Measurements from ENCODE around the gene CLMN. TPM values are rescaled to one million over a fixed set of nuclear protein-coding genes. Genes with fewer than 3 reads are reported as not detected.
A peak's percentile ranks its signal among the peaks of the same experiment; 100 is the strongest.

Gene CLMN
- total and polyA plus RNA-seq, 2 of the 8 experiments (the other 6 are each of a cell fraction or from before 2014, with no cell fraction given): 1.6 to 8.2 TPM

DNA sequence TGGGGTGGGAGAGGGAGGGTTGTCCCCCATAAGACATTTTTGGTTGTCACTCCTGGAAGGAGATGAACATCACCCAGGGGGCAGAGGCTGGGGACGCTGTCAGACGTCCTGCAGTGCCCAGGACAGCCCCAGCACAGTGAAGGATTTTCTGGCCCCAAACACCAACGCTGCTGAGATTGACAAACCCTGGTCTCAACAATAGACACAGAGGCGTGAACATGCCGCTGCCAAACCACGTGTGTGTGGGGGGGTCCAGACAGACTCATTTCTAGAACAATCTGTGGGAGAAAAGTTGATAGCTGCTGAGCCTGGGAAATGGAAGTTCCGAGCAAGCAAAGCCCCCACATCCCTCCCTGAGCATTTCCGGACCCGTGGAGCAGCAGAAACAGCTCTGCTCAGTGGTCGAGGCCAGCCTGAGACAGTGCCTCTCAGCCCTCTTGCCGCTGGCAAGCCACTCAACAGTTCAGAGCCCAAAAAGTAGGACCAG is 43.8 kb upstream of the CLMN start:
- Histone ChIP-seq H3K9me3 (ENCODE audit: insufficient read depth in 2 of 2, low read depth in 1 of 2, low read length in 1 of 2) (no peaks in the 10 kb centered on the region), H4K8ac (ENCODE audit: extremely low read depth, insufficient read depth, low read length) (no peak overlapping the region; the same call in 1 of the 2 replicates), H3K23me2 (ENCODE audit: low read depth, low read length) (peaks cover 4% of the 10 kb centered on the region; the same call in 1 of the 2 replicates), H3K79me2 (ENCODE audit: control insufficient read depth in 1 of 2, insufficient read depth in 2 of 2, low read length in 2 of 2) (no peaks in the 10 kb centered on the region), H4K5ac (ENCODE audit: insufficient read length, low read depth, low read length) (no peak overlapping the region), H3K23ac (ENCODE audit: insufficient read length) (no peak overlapping the region), H3K79me1 (ENCODE audit: low read depth, low read length) (no peaks in the 10 kb centered on the region), H2BK120ac (replicated peaks; ENCODE audit: low read depth, low read length) (no peak overlapping the region), H3K18ac (ENCODE audit: extremely low read depth, low read length) (no peak overlapping the region), H2BK5ac (ENCODE audit: low read depth, low read length) (0 out of 2 replicates have a peak overlapping the region, but pooled peaks have one; percentile 7), H3K4me2 (ENCODE audit: insufficient read depth in 1 of 2, low read depth in 2 of 2, low read length in 2 of 2) (no peak overlapping the region), H2AFZ (ENCODE audit: low read length) (no peak overlapping the region; the same call in 1 of the 2 replicates), H4K20me1 (replicated peaks in 1 of 2; ENCODE audit: control insufficient read depth in 1 of 2, insufficient read depth in 2 of 2, low read length in 2 of 2) (no peaks in the 10 kb centered on the region), H3K27ac (ENCODE audit: low read depth, low read length) (no peak overlapping the region), H2BK15ac (ENCODE audit: low read length) (no peak overlapping the region), H2BK12ac (ENCODE audit: low read depth, low read length) (0 out of 2 replicates have a peak overlapping the region, but pooled peaks have one; percentile 3), H3K4me1 (replicated peaks in 1 of 4; ENCODE audit: control insufficient read depth in 3 of 4, insufficient read depth in 4 of 4, low read length in 3 of 4) (peaks cover 7 to 31% (median 19%) of the 10 kb centered on the region in 4 experiments), H3K4me3 (ENCODE audit: extremely low read depth in 1 of 4, insufficient read depth in 2 of 4, low read depth in 3 of 4, low read length in 4 of 4) (no peak overlapping the region), H2BK20ac (ENCODE audit: low read length) (peak overlapping the region; percentile 9; the same call in 1 of the 2 replicates), H3K14ac (ENCODE audit: insufficient read length) (no peak overlapping the region), H3K56ac (replicated peaks; ENCODE audit: insufficient read length, low read depth, low read length) (no peak overlapping the region), H2AK5ac (ENCODE audit: low read depth, low read length) (no peak overlapping the region), H3K27me3 (replicated peaks in 1 of 4; ENCODE audit: control insufficient read depth in 3 of 4, extremely low read depth in 1 of 4, insufficient read depth in 3 of 4, low read length in 3 of 4) (peaks cover 0 to 2% (median 0%) of the 10 kb centered on the region in 4 experiments; a peak in 3 of 7 replicates), H3K36me3 (ENCODE audit: control insufficient read depth in 2 of 4, insufficient read depth in 4 of 4, low read length in 3 of 4) (no peaks in the 10 kb centered on the region), H3K9ac (replicated peaks in 1 of 4; ENCODE audit: extremely low read depth in 1 of 4, low read depth in 3 of 4, low read length in 3 of 4) (no peak overlapping the region), H3K4ac (replicated peaks; ENCODE audit: insufficient read length, low read depth, low read length) (no peak overlapping the region), H4K91ac (replicated peaks; ENCODE audit: insufficient read length, low read length) (no peak overlapping the region)
- 91% methylated on average over 11 of the region's 11 CpGs; no CpG with 5 or more reads in 1 of the 2 experiments for WGBS, 2 experiments (ENCODE audit: extremely low coverage in 1 of 2, insufficient coverage in 1 of 2, insufficient read length in 1 of 2, insufficient replicate concordance in 2 of 2, low coverage in 1 of 2, low lambda C conversion rate in 2 of 2, missing lambda C conversion rate in 1 of 2)
- peak in 1 of 2 experiments; percentile 36 for DNase-seq (ENCODE audit: low read depth in 1 of 2, low spot score in 2 of 2)
- FAIRE-seq: no peak
- no peak for TF ChIP-seq EP300 (IDR thresholded peaks at IDR 0.05; ENCODE audit: borderline replicate concordance in 1 of 2, low read depth in 2 of 2, low read length in 2 of 2)
- TF ChIP-seq SP2 (IDR thresholded peaks at IDR 0.05; ENCODE audit: low read length): no peak
- ChIA-PET POLR2A (ENCODE audit: partially characterized antibody) (interaction anchor here (3.7 kb wide), 1 partner anchor 8 kb away, joined by 38 read pairs; no protein-coding TSS in a partner anchor), CTCF (ENCODE audit: partially characterized antibody) (interaction anchor here (1.5 kb wide), 1 partner anchor 67 kb away, joined by 3 read pairs; no protein-coding TSS in a partner anchor)

All from H1 (cell line).